Measurements from ENCODE around the gene TRIM3. TPM values are rescaled to one million over a fixed set of nuclear protein-coding genes. Genes with fewer than 3 reads are reported as not detected.

Gene TRIM3
- total RNA-seq, 1 experiment from 2014 or later: 13.4 TPM

- TF ChIP-seq REST (IDR thresholded peaks at IDR 0.05; ENCODE audit: low read depth) (no peak), TCF7L2 (IDR thresholded peaks at IDR 0.05; ENCODE audit: borderline replicate concordance, extremely low read depth, insufficient read depth, insufficient read length) (no peak)
Measured at GRCh38 chr11:6472934-6473333, 807 bp downstream of the TRIM3 start (continued).

GRCh38 chr11:6469599-6469998 is 4.1 kb downstream of the TRIM3 start:
- H3K4me2 ChIP-seq (ENCODE audit: low read length): peak overlapping the region; percentile 42
- intact Hi-C loops (cut with micrococcal nuclease): no loop called here
- no peaks in the 10 kb centered on the region for H3K9me3 ChIP-seq (ENCODE audit: control insufficient read depth in 1 of 2, insufficient read depth in 1 of 2, low read depth in 1 of 2, low read length in 2 of 2)
- H4K20me1 ChIP-seq (ENCODE audit: insufficient read depth): no peaks in the 10 kb centered on the region
- no peak overlapping the region; the same call in 1 of the 2 replicates for H3K27ac ChIP-seq (ENCODE audit: low read depth, low read length)
- no peak overlapping the region for H2AFZ ChIP-seq (ENCODE audit: low read depth, low read length, poor library complexity, severe bottlenecking)
- ChIA-PET POLR2A (interaction anchor here (1.2 kb wide), 1 partner anchor 12 kb away, joined by 7 read pairs; the partner anchor contains the start of genes ARFIP2 and TIMM10B), RAD21 (ENCODE audit: low non-redundant PET in 1 of 2, low total read pairs in 2 of 2, uncharacterized antibody in 2 of 2, unreplicated experiment in 2 of 2) (no interaction called here), CTCF (interaction anchor here (1.0 to 2.2 kb wide), 2 partner anchors 31 to 91 kb away, joined by 3 to 9 read pairs; no protein-coding TSS in a partner anchor)
- no peaks in the 10 kb centered on the region for H3K36me3 ChIP-seq (ENCODE audit: control insufficient read depth in 1 of 2, insufficient read depth in 2 of 2, low read length in 2 of 2)
- peaks cover 4 to 26% of the 10 kb centered on the region in 2 experiments; a peak in 3 of 4 replicates for H3K4me1 ChIP-seq (ENCODE audit: control insufficient read depth in 1 of 2, insufficient read depth in 2 of 2, low read length in 2 of 2)
- H3K79me2 ChIP-seq (ENCODE audit: insufficient read depth, low read length): no peaks in the 10 kb centered on the region
- DNase-seq (ENCODE audit: low read depth, low spot score) (no peak), ATAC-seq (no peak)
- H3K9ac ChIP-seq (ENCODE audit: low read length): 0 out of 2 replicates have a peak overlapping the region, but pooled peaks have one; percentile 27
- no TSS peak for BruUV-seq (replicated peaks)
- H3K9me2 ChIP-seq (ENCODE audit: insufficient read depth): no peaks in the 10 kb centered on the region
- TF ChIP-seq POLR2A (IDR thresholded peaks at IDR 0.05; ENCODE audit: borderline replicate concordance, extremely low read depth, insufficient read depth, insufficient read length): no peak
- no peak for TF ChIP-seq CTCF (IDR thresholded peaks at IDR 0.05 in 2 of 3, conservative IDR thresholded peaks at IDR 0.05 in 1 of 3; ENCODE audit: borderline replicate concordance in 1 of 3, insufficient read depth in 1 of 3, low read depth in 2 of 3, low read length in 2 of 3)
- TF ChIP-seq ZFX (IDR thresholded peaks at IDR 0.05): no peak
- TF ChIP-seq TCF7L2 (IDR thresholded peaks at IDR 0.05; ENCODE audit: borderline replicate concordance, extremely low read depth, insufficient read depth, insufficient read length): no peak
- no peak for TF ChIP-seq CBX3 (IDR thresholded peaks at IDR 0.05; ENCODE audit: low read depth)
- TF ChIP-seq SP1 (IDR thresholded peaks at IDR 0.05; ENCODE audit: low read depth): no peak
- no peak for TF ChIP-seq EGR1 (IDR thresholded peaks at IDR 0.05; ENCODE audit: low read depth)
- no peak for TF ChIP-seq SIN3A (IDR thresholded peaks at IDR 0.05; ENCODE audit: low read depth)
- TF ChIP-seq ATF3 (IDR thresholded peaks at IDR 0.05): no peak
- TF ChIP-seq MAX (IDR thresholded peaks at IDR 0.05): no peak
- no peaks in the 10 kb centered on the region for H3K27me3 ChIP-seq (ENCODE audit: insufficient read depth, low read length)
- H3K4me3 ChIP-seq (replicated peaks in 1 of 2; ENCODE audit: low read depth in 1 of 2, low read length in 2 of 2): no peak overlapping the region
